Esophagus muscularis mucosa (tissue), 3 donors: Measurements from ENCODE around the gene SCRN2.

Experiments
- CTCF ChIP-seq, 3 experiments: fragments of 200-600 bp in 2 of 3; fragments of 450-650 bp in 1 of 3; sonication (generic) in 2 of 3; IDR thresholded peaks; one replicate each; pipeline ENCODE4 v1.5.1; 2017 to 2019; ENCODE audit warnings: antibody characterized with exemption in 3 of 3, mild to moderate bottlenecking in 2 of 3, moderate library complexity in 1 of 3
- POLR2AphosphoS5 ChIP-seq, 2 donors: sonication (generic); formaldehyde crosslinking; IDR thresholded peaks; one replicate each; pipeline ENCODE4 v1.6.1; 2017; ENCODE audit warnings: antibody characterized with exemption in 2 of 2

GRCh38 chr17:47843391-47843730 lies 2.3 kb upstream of the SCRN2 start:
- no peak for TF ChIP-seq CTCF (IDR thresholded peaks at IDR 0.05)
- TF ChIP-seq POLR2AphosphoS5 (IDR thresholded peaks at IDR 0.05) = no peak
